ENCODE data around the gene THAP10. TPM values are rescaled to one million over a fixed set of nuclear protein-coding genes. Genes with fewer than 3 reads are reported as not detected.

THAP10 gene
- total RNA-seq, 1 experiment from 2014 or later, result 2.5 TPM

DNA sequence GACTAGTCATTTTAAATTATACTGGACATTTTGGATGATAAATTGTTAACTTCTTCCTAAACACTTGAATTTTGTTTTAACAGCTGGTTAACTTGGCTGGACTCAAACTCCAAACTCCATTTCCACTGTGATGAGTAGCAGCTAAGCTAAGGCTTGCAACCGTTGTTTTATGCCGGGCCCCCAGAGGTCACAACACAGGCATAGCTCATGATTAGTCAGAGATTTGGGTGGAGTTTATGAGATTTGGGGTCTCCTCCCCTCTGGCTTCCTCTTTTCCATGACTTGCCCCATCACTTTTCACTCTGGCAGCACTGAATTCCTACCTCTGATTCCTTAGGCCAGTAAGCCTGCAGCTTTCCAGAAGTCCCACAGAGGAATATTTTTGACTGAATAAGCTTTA, 12.8 kb downstream of the THAP10 start:
- H3K9ac ChIP-seq (ENCODE audit: extremely low read depth, insufficient read length, low read length), result no peak overlapping the region
- no peak overlapping the region for H3K27ac ChIP-seq (ENCODE audit: insufficient read length, low read depth, low read length)
- no peak overlapping the region for H3K56ac ChIP-seq (ENCODE audit: insufficient read length, low read depth, low read length)
- H3K14ac ChIP-seq (ENCODE audit: insufficient read depth, low read length), result no peak overlapping the region
- Mint-ChIP-seq H3K27ac (no peak overlapping the region), H3K36me3 (ENCODE audit: insufficient read depth in 1 of 3, low read depth in 3 of 3) (no peaks in the 10 kb centered on the region), H3K4me3 (no peak overlapping the region), H3K4me1 (no peaks in the 10 kb centered on the region), H3K9me3 (no peaks in the 10 kb centered on the region), H3K27me3 (ENCODE audit: low read depth) (no peaks in the 10 kb centered on the region)
- no peak overlapping the region for H3K4ac ChIP-seq (ENCODE audit: low read depth, low read length)
- no peak overlapping the region for H2AK5ac ChIP-seq (ENCODE audit: insufficient read length, low read length)
- H4K91ac ChIP-seq (ENCODE audit: insufficient read length, low read depth, low read length), result no peak overlapping the region
- no peak overlapping the region for H2BK15ac ChIP-seq (ENCODE audit: low read depth, low read length)
- H2BK5ac ChIP-seq (ENCODE audit: insufficient read length, low read length), result no peak overlapping the region
- H4K8ac ChIP-seq (replicated peaks; ENCODE audit: insufficient read length, low read depth, low read length), result no peak overlapping the region
- H2BK20ac ChIP-seq (ENCODE audit: low read depth, low read length, poor library complexity, severe bottlenecking), result no peak overlapping the region
- H3K79me2 ChIP-seq (ENCODE audit: insufficient read depth, low read length), result no peaks in the 10 kb centered on the region
- H3K4me1 ChIP-seq (ENCODE audit: insufficient read depth, low read length), result no peaks in the 10 kb centered on the region
- no peak overlapping the region for H2BK120ac ChIP-seq (ENCODE audit: low read depth, low read length, poor library complexity, severe bottlenecking)
- no peaks in the 10 kb centered on the region for H4K20me1 ChIP-seq (ENCODE audit: control insufficient read depth, insufficient read depth, insufficient read length)
- no peak for DNase-seq
- no peak overlapping the region for H3T11ph ChIP-seq (ENCODE audit: low read length)
- H3K4me2 ChIP-seq (ENCODE audit: insufficient read depth, insufficient read length, low read length), result no peak overlapping the region
- TF ChIP-seq CTCF (conservative IDR thresholded peaks at IDR 0.05), result no peak
- H2BK12ac ChIP-seq (ENCODE audit: insufficient read length, low read depth, low read length), result no peak overlapping the region
- no peak overlapping the region for H3K18ac ChIP-seq (ENCODE audit: insufficient read length, low read depth, low read length)
- no CpG with 5 or more reads among the region's 2 CpGs for WGBS (ENCODE audit: extremely low coverage, insufficient read length, low lambda C conversion rate)
- no peak overlapping the region for H2AFZ ChIP-seq (ENCODE audit: low read length)
- H3K27me3 ChIP-seq (ENCODE audit: insufficient read depth, low read length), result no peaks in the 10 kb centered on the region
- no peaks in the 10 kb centered on the region for H3K9me3 ChIP-seq (ENCODE audit: control insufficient read depth, low read depth, low read length)
- no peaks in the 10 kb centered on the region for H3K23me2 ChIP-seq (ENCODE audit: insufficient read length, low read depth, low read length, poor library complexity, severe bottlenecking)
- H4K5ac ChIP-seq (ENCODE audit: insufficient read length, low read depth, low read length), result no peak overlapping the region
- no peak overlapping the region for H3K23ac ChIP-seq (ENCODE audit: insufficient read length, low read depth, low read length)
- H3K79me1 ChIP-seq (ENCODE audit: insufficient read depth, low read depth, low read length, poor library complexity, severe bottlenecking), result no peaks in the 10 kb centered on the region

Measured in H9 (cell line).